Measurements from ENCODE around the gene MCTP1. TPM values are rescaled to one million over a fixed set of nuclear protein-coding genes. Genes with fewer than 3 reads are reported as not detected.

Gene MCTP1
- total and polyA plus RNA-seq, 2 of the 8 experiments (the other 6 are each of a cell fraction or from before 2014, with no cell fraction given): 0.56 to 3.4 TPM

DNA sequence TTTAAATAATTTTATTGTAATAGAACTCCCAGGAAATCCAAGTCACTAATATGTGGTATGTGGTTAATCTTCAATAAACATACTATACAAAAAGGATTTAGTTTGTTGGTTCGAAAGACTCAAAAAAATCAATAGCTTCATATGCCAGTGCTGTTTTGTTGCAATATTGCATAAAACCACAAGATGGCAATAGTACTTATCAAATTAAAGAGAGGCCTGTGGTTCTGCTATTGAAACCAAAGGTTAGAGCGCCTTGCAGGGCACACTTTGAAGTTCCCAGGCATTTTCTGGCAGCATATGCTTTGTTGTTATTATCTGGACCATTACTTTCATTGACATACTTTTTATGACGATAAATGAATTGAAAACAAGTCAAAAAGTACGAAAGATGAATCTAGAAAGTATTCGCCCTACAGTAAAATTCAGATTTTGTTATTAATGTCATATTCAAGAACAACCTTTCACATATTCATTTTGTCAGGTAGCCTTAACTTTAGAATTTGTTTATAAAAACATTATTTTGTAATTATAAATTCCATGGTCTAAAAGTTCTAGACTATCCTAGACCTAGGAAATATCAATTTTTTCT is 316.3 kb downstream of the MCTP1 start:
- Histone ChIP-seq H3K18ac (ENCODE audit: extremely low read depth, low read length) (no peak overlapping the region), H3K79me2 (ENCODE audit: control insufficient read depth in 1 of 2, insufficient read depth in 2 of 2, low read length in 2 of 2) (no peaks in the 10 kb centered on the region), H4K8ac (ENCODE audit: extremely low read depth, insufficient read depth, low read length) (no peak overlapping the region), H2BK20ac (ENCODE audit: low read length) (no peak overlapping the region), H2AK5ac (ENCODE audit: low read depth, low read length) (no peak overlapping the region), H3K9me3 (ENCODE audit: insufficient read depth in 2 of 2, low read depth in 1 of 2, low read length in 1 of 2) (no peaks in the 10 kb centered on the region), H2BK120ac (replicated peaks; ENCODE audit: low read depth, low read length) (no peak overlapping the region), H2AFZ (ENCODE audit: low read length) (no peak overlapping the region), H3K79me1 (ENCODE audit: low read depth, low read length) (no peaks in the 10 kb centered on the region), H3K4me2 (ENCODE audit: insufficient read depth in 1 of 2, low read depth in 2 of 2, low read length in 2 of 2) (no peak overlapping the region), H4K5ac (ENCODE audit: insufficient read length, low read depth, low read length) (no peak overlapping the region), H4K20me1 (replicated peaks in 1 of 2; ENCODE audit: control insufficient read depth in 1 of 2, insufficient read depth in 2 of 2, low read length in 2 of 2) (no peaks in the 10 kb centered on the region), H3K4me1 (replicated peaks in 1 of 4; ENCODE audit: control insufficient read depth in 3 of 4, insufficient read depth in 4 of 4, low read length in 3 of 4) (no peaks in the 10 kb centered on the region), H4K91ac (replicated peaks; ENCODE audit: insufficient read length, low read length) (no peak overlapping the region), H3K14ac (ENCODE audit: insufficient read length) (no peak overlapping the region), H3K56ac (replicated peaks; ENCODE audit: insufficient read length, low read depth, low read length) (no peak overlapping the region), H3K27me3 (replicated peaks in 1 of 4; ENCODE audit: control insufficient read depth in 3 of 4, extremely low read depth in 1 of 4, insufficient read depth in 3 of 4, low read length in 3 of 4) (no peaks in the 10 kb centered on the region), H3K36me3 (ENCODE audit: control insufficient read depth in 2 of 4, insufficient read depth in 4 of 4, low read length in 3 of 4) (no peaks in the 10 kb centered on the region), H2BK5ac (ENCODE audit: low read depth, low read length) (no peak overlapping the region), H3K4me3 (ENCODE audit: extremely low read depth in 1 of 4, insufficient read depth in 2 of 4, low read depth in 3 of 4, low read length in 4 of 4) (no peak overlapping the region), H3K23me2 (ENCODE audit: low read depth, low read length) (no peaks in the 10 kb centered on the region), H3K23ac (ENCODE audit: insufficient read length) (no peak overlapping the region), H3K9ac (replicated peaks in 1 of 4; ENCODE audit: extremely low read depth in 1 of 4, low read depth in 3 of 4, low read length in 3 of 4) (no peak overlapping the region), H2BK12ac (ENCODE audit: low read depth, low read length) (no peak overlapping the region), H3K27ac (ENCODE audit: low read depth, low read length) (no peak overlapping the region), H2BK15ac (ENCODE audit: low read length) (no peak overlapping the region), H3K4ac (replicated peaks; ENCODE audit: insufficient read length, low read depth, low read length) (no peak overlapping the region)
- 31% methylated on average over 5 of the region's 5 CpGs; no CpG with 5 or more reads in 1 of the 2 experiments for WGBS, 2 experiments (ENCODE audit: extremely low coverage in 1 of 2, insufficient coverage in 1 of 2, insufficient read length in 1 of 2, insufficient replicate concordance in 2 of 2, low coverage in 1 of 2, low lambda C conversion rate in 2 of 2, missing lambda C conversion rate in 1 of 2)
- ChIA-PET POLR2A (ENCODE audit: partially characterized antibody) (no interaction called here), CTCF (ENCODE audit: partially characterized antibody) (interaction anchor here (0.6 to 3.8 kb wide), 40 partner anchors 10 to 879 kb away, joined by 3 to 29 read pairs (median 4); no protein-coding TSS in a partner anchor)
- DNase-seq (ENCODE audit: low read depth in 1 of 2, low spot score in 2 of 2) (no peak), FAIRE-seq (peak; percentile 97)
- TF ChIP-seq KDM1A (IDR thresholded peaks at IDR 0.05; ENCODE audit: borderline replicate concordance, low read length) (no peak), SP1 (IDR thresholded peaks at IDR 0.05; ENCODE audit: low read depth, low read length) (no peak), FOSL1 (IDR thresholded peaks at IDR 0.05; ENCODE audit: insufficient read depth, low read depth, low read length) (no peak), SAP30 (IDR thresholded peaks at IDR 0.05; ENCODE audit: insufficient read depth, insufficient replicate concordance, low read length) (no peak), CEBPB (IDR thresholded peaks at IDR 0.05; ENCODE audit: low read depth, low read length) (0 out of 2 replicates have a peak, but pooled peaks have one; percentile 36), GABPA (IDR thresholded peaks at IDR 0.05; ENCODE audit: borderline replicate concordance, insufficient read depth, low read length) (no peak), CREB1 (IDR thresholded peaks at IDR 0.05) (no peak), TAF7 (optimal IDR thresholded peaks at IDR 0.05; ENCODE audit: borderline replicate concordance, low read depth, low read length) (no peak), CHD2 (IDR thresholded peaks at IDR 0.05; ENCODE audit: low read length) (no peak), SP2 (IDR thresholded peaks at IDR 0.05; ENCODE audit: low read length) (no peak)
- TF ChIP-seq, protein P1, sequence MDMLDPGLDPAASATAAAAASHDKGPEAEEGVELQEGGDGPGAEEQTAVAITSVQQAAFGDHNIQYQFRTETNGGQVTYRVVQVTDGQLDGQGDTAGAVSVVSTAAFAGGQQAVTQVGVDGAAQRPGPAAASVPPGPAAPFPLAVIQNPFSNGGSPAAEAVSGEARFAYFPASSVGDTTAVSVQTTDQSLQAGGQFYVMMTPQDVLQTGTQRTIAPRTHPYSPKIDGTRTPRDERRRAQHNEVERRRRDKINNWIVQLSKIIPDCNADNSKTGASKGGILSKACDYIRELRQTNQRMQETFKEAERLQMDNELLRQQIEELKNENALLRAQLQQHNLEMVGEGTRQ (IDR thresholded peaks at IDR 0.05; ENCODE audit: low read length): no peak

All from H1 (cell line).